GM12891 (cell line): ENCODE measurements around the gene CCDC9B.
A peak's percentile ranks its signal among the peaks of the same experiment; 100 is the strongest.

Experiments
- DNase-seq: peaks from one replicate; pipeline ENCODE4 v3.0.0; 2011; ENCODE audit warnings: low spot score; ENCODE audit not compliant: insufficient read length
- FAIRE-seq: peaks from 2 replicates; lab custom pipeline; 2011; peaks lifted over from hg19 to GRCh38; lab: Jason Lieb, UNC
- PAX5 ChIP-seq: IDR thresholded peaks from 2 replicates; pipeline ENCODE4 v1.6.1; 2011; ENCODE audit warnings: low read length, moderate library complexity, mild to moderate bottlenecking; ENCODE audit not compliant: insufficient read depth, severe bottlenecking
- POLR2A ChIP-seq: IDR thresholded peaks from 2 replicates; pipeline ENCODE4 v1.6.1; 2011; ENCODE audit warnings: low read depth, low read length, control low read depth
- POLR2AphosphoS5 ChIP-seq: IDR thresholded peaks from 2 replicates; pipeline ENCODE4 v1.6.1; 2011; ENCODE audit warnings: low read depth, low read length, control low read depth
- POU2F2 ChIP-seq: IDR thresholded peaks from 2 replicates; pipeline ENCODE4 v1.6.1; 2011; ENCODE audit warnings: low read depth, mild to moderate bottlenecking, control low read depth, low read length, moderate library complexity
- SPI1 ChIP-seq: IDR thresholded peaks from 2 replicates; pipeline ENCODE4 v1.6.1; 2011; ENCODE audit warnings: low read depth, low read length, control low read depth
- TAF1 ChIP-seq: IDR thresholded peaks from 2 replicates; pipeline ENCODE4 v1.6.1; 2011; ENCODE audit warnings: low read depth, low read length, control low read depth

Gene CCDC9B

GRCh38 chr15:40338041-40338657, 2.6 kb downstream of the CCDC9B start:
- TF ChIP-seq TAF1 (no peak), POU2F2 (peak; percentile 34; the same call in 1 of the 2 replicates), SPI1 (no peak), POLR2A (no peak), PAX5 (no peak), POLR2AphosphoS5 (no peak)
- peak; percentile 96 for DNase-seq
- FAIRE-seq: peak; percentile 94

- FAIRE-seq (no peak), DNase-seq (no peak)
- TF ChIP-seq POLR2AphosphoS5: no peak
- no peak for TF ChIP-seq POU2F2
- TF ChIP-seq TAF1: no peak
- no peak for TF ChIP-seq PAX5
- no peak for TF ChIP-seq SPI1
- TF ChIP-seq POLR2A: no peak
Observed at GRCh38 chr15:40337597-40337996, 3.1 kb downstream of the CCDC9B start.

- FAIRE-seq (peak; percentile 38), DNase-seq (no peak)
- no peak for TF ChIP-seq PAX5
Observed at GRCh38 chr15:40336744-40337122, 4.0 kb downstream of the CCDC9B start.

- FAIRE-seq: no peak
- TF ChIP-seq POLR2AphosphoS5 (no peak), POLR2A (no peak), PAX5 (no peak), SPI1 (no peak), TAF1 (no peak), POU2F2 (no peak)
- DNase-seq: no peak
Observed at GRCh38 chr15:40335938-40336743, 4.6 kb downstream of the CCDC9B start.

- FAIRE-seq (no peak), DNase-seq (no peak)
- TF ChIP-seq POLR2AphosphoS5: no peak
- TF ChIP-seq SPI1: no peak
- no peak for TF ChIP-seq POU2F2
- TF ChIP-seq PAX5: no peak
- no peak for TF ChIP-seq TAF1
- no peak for TF ChIP-seq POLR2A
Observed at GRCh38 chr15:40334941-40335795, 5.6 kb downstream of the CCDC9B start.

- FAIRE-seq: no peak
- DNase-seq: no peak
- TF ChIP-seq PAX5 (no peak), POLR2AphosphoS5 (no peak), TAF1 (no peak), SPI1 (no peak), POLR2A (no peak), POU2F2 (no peak)
Observed at GRCh38 chr15:40334541-40334940, 6.2 kb downstream of the CCDC9B start.

- FAIRE-seq (peak; percentile 69), DNase-seq (no peak)
- TF ChIP-seq TAF1 (no peak), POLR2AphosphoS5 (no peak), SPI1 (peak; percentile 95)
Observed at GRCh38 chr15:40333922-40334492, 6.7 kb downstream of the CCDC9B start.

GRCh38 chr15:40332113-40332781, 8.5 kb downstream of the CCDC9B start:
- FAIRE-seq (no peak), DNase-seq (no peak)
- TF ChIP-seq SPI1: peak; percentile 39; the same call in 1 of the 2 replicates
- TF ChIP-seq POLR2AphosphoS5: no peak
- no peak for TF ChIP-seq TAF1
- TF ChIP-seq POU2F2: no peak
- no peak for TF ChIP-seq PAX5
- no peak for TF ChIP-seq POLR2A

- DNase-seq (no peak), FAIRE-seq (no peak)
- TF ChIP-seq PAX5 (no peak), POLR2AphosphoS5 (no peak), TAF1 (no peak), POLR2A (no peak), SPI1 (no peak), POU2F2 (no peak)
Observed at GRCh38 chr15:40331637-40332036, 9.1 kb downstream of the CCDC9B start.
